Neural progenitor cell (in vitro differentiated cells): ENCODE results near the gene FBXL14.

Experiments
- EZH2 ChIP-seq: fragments of 200-600 bp; sonication (generic); IDR thresholded peaks from 2 replicates; pipeline ENCODE4 v1.6.1; 2017; ENCODE audit warnings: antibody characterized with exemption, mild to moderate bottlenecking, moderate library complexity
- EZH2phosphoT487 ChIP-seq: fragments of 200-600 bp; sonication (generic); IDR thresholded peaks from 2 replicates; pipeline ENCODE4 v1.6.1; 2017; ENCODE audit warnings: antibody characterized with exemption
- TF ChIP-seq, protein P1 (sequence below): fragments of 200-600 bp; sonication (generic); IDR thresholded peaks from 2 replicates; pipeline ENCODE4 v1.5.1; 2017; ENCODE audit warnings: antibody characterized with exemption, mild to moderate bottlenecking

DNA sequence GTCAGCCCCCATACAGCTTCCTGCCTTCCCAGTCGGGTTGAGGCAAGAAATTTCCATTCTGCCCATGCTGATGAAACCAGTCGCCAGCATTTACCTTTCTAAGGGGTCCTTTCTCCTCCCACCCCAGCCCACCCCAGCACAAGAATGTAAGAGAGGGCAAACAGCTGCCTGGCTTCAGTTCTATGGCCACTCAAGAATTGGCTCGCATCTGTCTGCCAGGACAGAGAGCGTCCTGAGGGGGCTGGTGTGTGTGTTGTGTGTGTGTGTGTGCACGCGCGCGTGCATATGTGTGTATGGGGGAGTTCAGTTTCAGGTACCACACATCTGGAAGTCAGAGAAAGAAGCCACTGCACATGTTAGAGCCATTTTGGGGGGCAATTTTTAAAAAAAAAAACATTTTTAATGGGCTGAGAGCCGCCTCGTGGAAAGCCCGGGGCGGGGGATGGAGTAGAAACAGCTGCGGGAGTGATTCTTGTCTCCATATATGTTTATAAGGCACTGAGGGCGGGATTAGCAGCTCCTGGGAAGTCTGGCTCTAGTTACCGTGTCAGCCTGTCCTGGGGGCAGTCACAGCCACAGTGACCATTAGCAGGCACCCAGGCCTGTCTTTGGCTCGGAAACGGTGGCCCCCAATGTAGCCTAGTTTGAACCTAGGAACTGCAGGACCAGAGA is 34.4 kb upstream of the FBXL14 start, which contains the start of gene WNT5B:
- TF ChIP-seq, protein P1, sequence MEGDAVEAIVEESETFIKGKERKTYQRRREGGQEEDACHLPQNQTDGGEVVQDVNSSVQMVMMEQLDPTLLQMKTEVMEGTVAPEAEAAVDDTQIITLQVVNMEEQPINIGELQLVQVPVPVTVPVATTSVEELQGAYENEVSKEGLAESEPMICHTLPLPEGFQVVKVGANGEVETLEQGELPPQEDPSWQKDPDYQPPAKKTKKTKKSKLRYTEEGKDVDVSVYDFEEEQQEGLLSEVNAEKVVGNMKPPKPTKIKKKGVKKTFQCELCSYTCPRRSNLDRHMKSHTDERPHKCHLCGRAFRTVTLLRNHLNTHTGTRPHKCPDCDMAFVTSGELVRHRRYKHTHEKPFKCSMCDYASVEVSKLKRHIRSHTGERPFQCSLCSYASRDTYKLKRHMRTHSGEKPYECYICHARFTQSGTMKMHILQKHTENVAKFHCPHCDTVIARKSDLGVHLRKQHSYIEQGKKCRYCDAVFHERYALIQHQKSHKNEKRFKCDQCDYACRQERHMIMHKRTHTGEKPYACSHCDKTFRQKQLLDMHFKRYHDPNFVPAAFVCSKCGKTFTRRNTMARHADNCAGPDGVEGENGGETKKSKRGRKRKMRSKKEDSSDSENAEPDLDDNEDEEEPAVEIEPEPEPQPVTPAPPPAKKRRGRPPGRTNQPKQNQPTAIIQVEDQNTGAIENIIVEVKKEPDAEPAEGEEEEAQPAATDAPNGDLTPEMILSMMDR, result no peak
- TF ChIP-seq EZH2, result no peak
- TF ChIP-seq EZH2phosphoT487, result no peak
